Suprapubic skin (tissue), 4 donors: ENCODE data around the gene PRDX2. TPM values are rescaled to one million over a fixed set of nuclear protein-coding genes. Genes with fewer than 3 reads are reported as not detected.

Experiments used
- DNase-seq, 2 donors: peaks; one replicate each; pipeline ENCODE4 v3.0.0-alpha.2; 2019; ENCODE audit warnings: low spot score in 2 of 2
- H3K27ac ChIP-seq: fragments of 200-600 bp; sonication (generic); one replicate; pipeline ENCODE4 v1.5.1; 2019
- H3K27me3 ChIP-seq: fragments of 200-600 bp; sonication (generic); one replicate; pipeline ENCODE4 v1.5.1; 2019
- H3K36me3 ChIP-seq: fragments of 200-600 bp; sonication (generic); one replicate; pipeline ENCODE4 v1.5.1; 2019
- H3K4me1 ChIP-seq: fragments of 200-600 bp; sonication (generic); one replicate; pipeline ENCODE4 v1.5.1; 2019
- H3K4me3 ChIP-seq: fragments of 200-600 bp; sonication (generic); one replicate; pipeline ENCODE4 v1.5.1; 2019; ENCODE audit warnings: mild to moderate bottlenecking
- H3K9me3 ChIP-seq: fragments of 200-600 bp; sonication (generic); one replicate; pipeline ENCODE4 v1.5.1; 2019
- EP300 ChIP-seq: sonication (generic); formaldehyde crosslinking; IDR thresholded peaks from one replicate; pipeline ENCODE4 v1.6.1; 2017; ENCODE audit warnings: antibody characterized with exemption
- POLR2A ChIP-seq, 2 donors: fragments of 450-650 bp; IDR thresholded peaks; one replicate each; pipeline ENCODE4 v1.6.1; 2017; ENCODE audit warnings: antibody characterized with exemption in 2 of 2, mild to moderate bottlenecking in 2 of 2, moderate library complexity in 2 of 2
- POLR2AphosphoS5 ChIP-seq, 3 donors: sonication (generic); formaldehyde crosslinking; IDR thresholded peaks; one replicate each; pipeline ENCODE4 v1.6.1; 2017; ENCODE audit warnings: antibody characterized with exemption in 3 of 3
- WGBS: methylation state at CpG from one replicate; pipeline ENCODE4 v1.1.5; 2018; 5-methylcytosine and 5-hydroxymethylcytosine counted together
- total RNA-seq, 4 donors: library from RNA; depleted of rRNA; stranded (reverse); fragments of >200 nt; gene quantifications; one replicate each; pipeline ENCODE4 v1.1.0, GENCODE V29; 2016
- TF ChIP-seq, protein P1 (sequence below), 2 donors: fragments of 200-600 bp in 1 of 2; fragments of 450-650 bp in 1 of 2; sonication (generic) in 1 of 2; IDR thresholded peaks; one replicate each; pipeline ENCODE4 v1.5.1; 2016 to 2019; ENCODE audit warnings: antibody characterized with exemption in 2 of 2, mild to moderate bottlenecking in 1 of 2, moderate library complexity in 1 of 2

The PRDX2 gene
- total RNA-seq, 4 donors from 2014 or later = 270 to 579 (median 540) TPM

DNA sequence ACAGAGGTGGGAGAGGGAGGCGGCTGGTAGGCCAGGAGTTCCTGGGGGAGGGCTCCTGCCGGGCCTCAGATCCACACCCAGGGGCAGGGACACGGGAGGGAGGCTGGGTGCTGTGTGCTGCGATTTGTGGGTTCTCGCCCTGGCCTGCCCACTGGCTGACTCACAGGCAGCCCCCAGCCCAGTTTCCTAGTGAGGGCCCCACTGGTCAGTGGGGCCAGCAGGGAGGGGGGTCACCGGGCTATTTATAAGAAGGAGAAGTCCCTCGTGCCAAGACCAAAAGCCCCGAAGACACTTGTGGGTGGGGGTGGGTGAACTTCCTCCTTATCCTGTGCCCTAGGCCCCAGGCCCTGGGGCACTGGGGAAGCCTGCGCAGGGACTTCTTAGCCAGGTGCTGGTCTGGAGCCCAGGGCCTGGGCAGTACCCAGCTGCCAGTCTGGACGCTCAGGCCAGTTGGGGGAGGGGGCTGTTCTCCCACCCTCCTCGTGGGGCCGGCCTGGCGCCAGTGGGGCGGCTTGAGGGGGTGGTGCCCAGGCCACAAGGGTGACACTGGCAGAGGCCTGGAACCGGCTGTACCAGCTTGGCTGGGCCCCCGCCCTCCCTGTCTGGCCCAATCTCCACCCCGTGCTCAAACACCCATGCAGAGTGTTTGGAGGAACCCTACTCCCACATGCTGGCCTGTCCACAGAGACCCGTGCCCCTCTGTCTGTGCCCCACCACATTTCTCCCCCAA lies 15.3 kb downstream of the PRDX2 start:
- WGBS = 44% methylated on average over 10 of the region's 18 CpGs
- no peak for TF ChIP-seq EP300
- TF ChIP-seq, protein P1, sequence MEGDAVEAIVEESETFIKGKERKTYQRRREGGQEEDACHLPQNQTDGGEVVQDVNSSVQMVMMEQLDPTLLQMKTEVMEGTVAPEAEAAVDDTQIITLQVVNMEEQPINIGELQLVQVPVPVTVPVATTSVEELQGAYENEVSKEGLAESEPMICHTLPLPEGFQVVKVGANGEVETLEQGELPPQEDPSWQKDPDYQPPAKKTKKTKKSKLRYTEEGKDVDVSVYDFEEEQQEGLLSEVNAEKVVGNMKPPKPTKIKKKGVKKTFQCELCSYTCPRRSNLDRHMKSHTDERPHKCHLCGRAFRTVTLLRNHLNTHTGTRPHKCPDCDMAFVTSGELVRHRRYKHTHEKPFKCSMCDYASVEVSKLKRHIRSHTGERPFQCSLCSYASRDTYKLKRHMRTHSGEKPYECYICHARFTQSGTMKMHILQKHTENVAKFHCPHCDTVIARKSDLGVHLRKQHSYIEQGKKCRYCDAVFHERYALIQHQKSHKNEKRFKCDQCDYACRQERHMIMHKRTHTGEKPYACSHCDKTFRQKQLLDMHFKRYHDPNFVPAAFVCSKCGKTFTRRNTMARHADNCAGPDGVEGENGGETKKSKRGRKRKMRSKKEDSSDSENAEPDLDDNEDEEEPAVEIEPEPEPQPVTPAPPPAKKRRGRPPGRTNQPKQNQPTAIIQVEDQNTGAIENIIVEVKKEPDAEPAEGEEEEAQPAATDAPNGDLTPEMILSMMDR (IDR thresholded peaks at IDR 0.05) = no peak
- peak in 2 of 3 donors; percentile 17 to 56 for TF ChIP-seq POLR2AphosphoS5 (IDR thresholded peaks at IDR 0.05)
- peak in 1 of 2 donors; percentile 12 for TF ChIP-seq POLR2A (IDR thresholded peaks at IDR 0.05)
- Histone ChIP-seq H3K27ac (peak overlapping the region; percentile 97), H3K4me3 (peak overlapping the region; percentile 20), H3K27me3 (no peaks in the 10 kb centered on the region), H3K36me3 (no peaks in the 10 kb centered on the region), H3K4me1 (peaks cover 90% of the 10 kb centered on the region), H3K9me3 (no peaks in the 10 kb centered on the region)
- peak in 1 of 2 donors; percentile 86 for DNase-seq

DNA sequence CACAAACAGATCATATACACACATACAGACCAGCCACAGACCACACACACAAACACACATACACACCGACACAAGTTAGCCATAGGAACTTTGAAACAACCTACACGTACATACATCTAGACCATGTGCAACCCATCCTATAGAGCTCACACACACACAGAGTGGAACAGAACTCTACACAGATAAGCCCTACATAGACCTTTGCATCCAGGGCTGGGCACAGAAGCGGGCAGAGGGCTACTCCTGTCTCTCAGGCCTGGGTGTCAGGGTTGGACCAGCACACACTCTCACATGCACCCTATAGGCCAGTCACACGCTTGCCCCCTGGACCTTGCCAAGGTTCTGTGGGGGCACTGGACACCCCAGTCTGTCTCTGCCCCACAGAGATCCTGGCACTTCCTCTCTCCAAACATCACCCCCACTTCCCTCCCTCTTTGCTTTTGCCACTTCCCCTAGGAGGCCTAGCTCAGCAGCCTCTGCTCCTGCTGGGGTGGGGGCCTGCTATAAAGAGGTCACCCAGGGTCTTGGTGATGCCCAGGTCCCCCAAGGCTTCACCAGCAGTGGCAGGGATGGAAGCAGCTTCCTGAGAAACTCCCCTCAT lies 16.1 kb downstream of the PRDX2 start:
- peak overlapping the region; percentile 97 for H3K27ac ChIP-seq
- no peaks in the 10 kb centered on the region for H3K9me3 ChIP-seq
- TF ChIP-seq, protein P1 (IDR thresholded peaks at IDR 0.05) = no peak
- TF ChIP-seq POLR2AphosphoS5 (IDR thresholded peaks at IDR 0.05) = no peak
- H3K4me1 ChIP-seq = peaks cover 85% of the 10 kb centered on the region
- H3K27me3 ChIP-seq = no peaks in the 10 kb centered on the region
- peak overlapping the region; percentile 50 for H3K4me3 ChIP-seq
- 58% methylated on average over 4 of the region's 4 CpGs for WGBS
- no peaks in the 10 kb centered on the region for H3K36me3 ChIP-seq
- peak in 1 of 2 donors; percentile 64 for DNase-seq

DNA sequence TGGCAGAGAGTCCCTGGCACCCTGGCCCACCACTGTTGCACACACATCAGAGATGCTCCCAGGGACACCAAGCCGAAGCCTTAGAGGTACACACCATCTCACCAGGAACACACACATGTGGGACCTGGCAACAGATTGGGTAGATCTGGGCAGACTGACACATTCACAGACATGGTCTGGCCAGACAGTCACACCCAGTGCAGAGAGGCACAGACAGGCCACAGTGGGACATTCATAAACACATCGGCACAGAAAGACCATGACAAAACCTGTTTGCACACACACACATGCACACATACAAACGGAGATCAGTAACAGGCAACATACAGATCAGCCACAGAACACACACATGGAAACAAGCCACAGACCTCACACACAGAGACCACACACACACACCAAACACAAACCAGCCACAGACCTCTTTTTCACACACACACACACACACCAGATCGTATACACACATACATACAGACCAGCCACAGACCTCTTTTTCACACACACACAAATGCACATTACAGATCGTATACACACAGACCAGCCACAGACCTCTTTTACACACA lies 16.6 kb downstream of the PRDX2 start:
- Histone ChIP-seq H3K4me3 (peak overlapping the region; percentile 50), H3K27ac (peak overlapping the region; percentile 97), H3K9me3 (no peaks in the 10 kb centered on the region), H3K27me3 (no peaks in the 10 kb centered on the region), H3K4me1 (peaks cover 83% of the 10 kb centered on the region), H3K36me3 (no peaks in the 10 kb centered on the region)
- DNase-seq = peak in 1 of 2 donors; percentile 66
- WGBS = 26% methylated on average over 5 of the region's 5 CpGs
- TF ChIP-seq POLR2AphosphoS5 (IDR thresholded peaks at IDR 0.05) (no peak), EP300 (no peak), POLR2A (IDR thresholded peaks at IDR 0.05) (no peak)
- TF ChIP-seq, protein P1 (IDR thresholded peaks at IDR 0.05) = no peak

DNA sequence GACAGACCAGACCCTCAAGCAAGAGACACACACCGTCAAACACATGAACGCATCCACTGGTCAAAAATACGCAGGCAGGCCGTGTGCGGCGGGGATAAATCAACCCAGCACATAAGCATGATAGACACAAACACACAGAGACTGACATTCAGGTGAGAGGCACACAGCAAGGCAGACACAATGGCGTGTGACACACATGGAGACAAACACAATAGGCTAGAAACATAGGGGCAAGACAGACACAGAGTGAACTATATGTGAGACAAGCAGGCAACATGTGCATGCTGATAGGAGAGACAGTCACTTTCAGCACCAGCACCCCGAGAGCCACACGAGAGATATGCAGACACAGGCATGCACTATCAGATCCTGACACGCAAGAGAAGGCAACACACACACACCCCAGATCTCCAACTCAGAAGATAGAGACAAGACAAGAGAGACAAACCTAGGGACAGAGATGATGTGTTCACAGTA lies 17.2 kb downstream of the PRDX2 start:
- peak overlapping the region; percentile 50 for H3K4me3 ChIP-seq
- no peak for DNase-seq

More for the DNA sequence above, 17.2 kb downstream of the PRDX2 start:
- no peaks in the 10 kb centered on the region for H3K36me3 ChIP-seq
- H3K27ac ChIP-seq = peak overlapping the region; percentile 97
- no peak for TF ChIP-seq POLR2A (IDR thresholded peaks at IDR 0.05)
- no peak for TF ChIP-seq POLR2AphosphoS5 (IDR thresholded peaks at IDR 0.05)
- TF ChIP-seq EP300 = no peak
- TF ChIP-seq, protein P1 (IDR thresholded peaks at IDR 0.05) = no peak
- no peaks in the 10 kb centered on the region for H3K9me3 ChIP-seq
- peaks cover 84% of the 10 kb centered on the region for H3K4me1 ChIP-seq
- no peaks in the 10 kb centered on the region for H3K27me3 ChIP-seq
- 63% methylated on average over 10 of the region's 10 CpGs for WGBS
